Measurements from ENCODE around the gene ADCY2.

Gene ADCY2

GRCh38 chr5:7405277-7405676 is 9.3 kb downstream of the ADCY2 start:
- no peak overlapping the region for H3K9ac ChIP-seq (ENCODE audit: low read length)
- H2AK5ac ChIP-seq (ENCODE audit: low read length, severe bottlenecking) = no peak overlapping the region
- 52% methylated on average over 1 of the region's 1 CpG for WGBS
- no peak overlapping the region for H3K4me3 ChIP-seq (ENCODE audit: insufficient read depth in 1 of 2, low read depth in 1 of 2, low read length in 2 of 2)
- no peak overlapping the region for H4K8ac ChIP-seq (ENCODE audit: low read length)
- H3K27me3 ChIP-seq (ENCODE audit: control insufficient read depth in 1 of 2, insufficient read depth in 1 of 2, low read length in 2 of 2) = no peaks in the 10 kb centered on the region
- H3K18ac ChIP-seq (ENCODE audit: low read depth in 1 of 2, low read length in 2 of 2) = no peak overlapping the region
- no peak overlapping the region for H2AFZ ChIP-seq (ENCODE audit: low read depth, low read length)
- no peak overlapping the region for H2BK12ac ChIP-seq (ENCODE audit: low read length in 2 of 2)
- H2BK15ac ChIP-seq (ENCODE audit: low read depth, poor library complexity, severe bottlenecking) = no peak overlapping the region
- H3K4me2 ChIP-seq (ENCODE audit: low read length, poor library complexity, severe bottlenecking) = no peak overlapping the region
- no peak overlapping the region for H3K4ac ChIP-seq (ENCODE audit: low read depth in 1 of 2, low read length in 2 of 2)
- no peaks in the 10 kb centered on the region for H3K4me1 ChIP-seq (ENCODE audit: control insufficient read depth, insufficient read depth, low read depth, low read length)
- H3K36me3 ChIP-seq (ENCODE audit: control insufficient read depth in 1 of 2, insufficient read depth in 2 of 2, low read depth in 1 of 2, low read length in 2 of 2) = no peaks in the 10 kb centered on the region
- no peak overlapping the region for H4K91ac ChIP-seq (ENCODE audit: low read length)
- no peak overlapping the region for H3K14ac ChIP-seq (ENCODE audit: low read length in 2 of 2)
- no peak overlapping the region for H2BK120ac ChIP-seq (ENCODE audit: low read depth, low read length)
- H3K27ac ChIP-seq (ENCODE audit: low read length, poor library complexity, severe bottlenecking) = no peak overlapping the region
- no peak for DNase-seq
- H3K23ac ChIP-seq (ENCODE audit: low read length in 2 of 2) = no peak overlapping the region
- H3K9me3 ChIP-seq (ENCODE audit: control insufficient read depth, low read length) = no peaks in the 10 kb centered on the region
- no peak overlapping the region for H2BK5ac ChIP-seq (ENCODE audit: low read depth, low read length, poor library complexity, severe bottlenecking)
- no peaks in the 10 kb centered on the region for H3K79me1 ChIP-seq (replicated peaks; ENCODE audit: low read length, poor library complexity, severe bottlenecking)

GRCh38 chr5:7410936-7411511 is 15.1 kb downstream of the ADCY2 start:
- Histone ChIP-seq H3K14ac (ENCODE audit: low read length in 2 of 2) (no peak overlapping the region), H4K8ac (ENCODE audit: low read length) (no peak overlapping the region), H3K79me1 (replicated peaks; ENCODE audit: low read length, poor library complexity, severe bottlenecking) (no peaks in the 10 kb centered on the region), H3K4me3 (ENCODE audit: insufficient read depth in 1 of 2, low read depth in 1 of 2, low read length in 2 of 2) (no peak overlapping the region), H3K27me3 (ENCODE audit: control insufficient read depth in 1 of 2, insufficient read depth in 1 of 2, low read length in 2 of 2) (no peaks in the 10 kb centered on the region), H4K91ac (ENCODE audit: low read length) (no peak overlapping the region), H2BK15ac (ENCODE audit: low read depth, poor library complexity, severe bottlenecking) (no peak overlapping the region), H3K4me1 (ENCODE audit: control insufficient read depth, insufficient read depth, low read depth, low read length) (peaks cover 6% of the 10 kb centered on the region), H3K9me3 (ENCODE audit: control insufficient read depth, low read length) (no peaks in the 10 kb centered on the region), H2AFZ (ENCODE audit: low read depth, low read length) (no peak overlapping the region), H3K9ac (ENCODE audit: low read length) (no peak overlapping the region), H3K4ac (ENCODE audit: low read depth in 1 of 2, low read length in 2 of 2) (no peak overlapping the region), H2AK5ac (ENCODE audit: low read length, severe bottlenecking) (no peak overlapping the region), H3K36me3 (ENCODE audit: control insufficient read depth in 1 of 2, insufficient read depth in 2 of 2, low read depth in 1 of 2, low read length in 2 of 2) (no peaks in the 10 kb centered on the region), H3K27ac (ENCODE audit: low read length, poor library complexity, severe bottlenecking) (no peak overlapping the region), H2BK12ac (ENCODE audit: low read length in 2 of 2) (no peak overlapping the region), H3K4me2 (ENCODE audit: low read length, poor library complexity, severe bottlenecking) (no peak overlapping the region), H2BK5ac (ENCODE audit: low read depth, low read length, poor library complexity, severe bottlenecking) (no peak overlapping the region), H3K18ac (ENCODE audit: low read depth in 1 of 2, low read length in 2 of 2) (no peak overlapping the region), H3K23ac (ENCODE audit: low read length in 2 of 2) (no peak overlapping the region), H2BK120ac (ENCODE audit: low read depth, low read length) (no peak overlapping the region)
- DNase-seq = no peak
- WGBS = 49% methylated on average over 5 of the region's 5 CpGs

DNA sequence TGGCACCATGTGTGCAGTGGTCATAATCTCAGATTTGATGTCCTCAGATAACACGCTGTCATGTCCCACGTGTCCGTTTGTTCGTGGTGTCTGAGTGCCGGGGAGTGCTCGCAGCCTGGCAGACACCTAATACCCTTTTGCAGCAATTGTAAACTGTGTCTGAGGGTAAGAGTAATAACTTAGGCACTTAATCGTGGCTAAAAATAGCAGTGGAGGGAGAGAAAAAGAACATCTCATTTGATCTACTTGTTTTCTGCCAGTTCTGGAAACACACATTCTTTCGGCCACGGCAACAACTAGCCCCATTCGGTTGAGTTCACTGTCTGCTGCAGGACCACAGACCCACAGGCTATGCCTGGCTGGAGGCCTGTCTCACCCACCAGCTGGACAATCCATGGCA is 16.5 kb downstream of the ADCY2 start:
- Histone ChIP-seq H2BK120ac (ENCODE audit: low read depth, low read length) (no peak overlapping the region), H3K27ac (ENCODE audit: low read length, poor library complexity, severe bottlenecking) (peak overlapping the region; percentile 27)
- no peak for DNase-seq

DNA sequence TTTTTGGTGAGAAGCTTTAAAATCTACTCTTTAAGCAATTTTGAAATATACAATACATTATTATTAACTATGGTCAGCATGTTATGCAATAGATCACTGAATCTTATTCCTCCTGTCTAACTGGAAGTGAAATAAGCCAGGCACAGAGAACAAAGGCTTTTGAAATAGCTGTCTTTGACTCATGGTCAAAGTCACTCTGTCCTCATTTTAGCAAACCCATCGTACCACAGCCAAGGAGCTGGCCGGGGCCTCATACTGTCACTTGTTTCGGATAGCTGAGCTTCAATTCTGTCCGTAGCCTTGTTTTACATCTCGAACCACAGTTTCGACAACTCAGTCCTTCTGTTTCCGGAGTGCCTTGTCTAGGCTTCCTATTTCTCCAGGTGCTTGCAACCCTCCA is 19.2 kb downstream of the ADCY2 start:
- WGBS = 80% methylated on average over 7 of the region's 7 CpGs
- DNase-seq = no peak
- H3K79me1 ChIP-seq (replicated peaks; ENCODE audit: low read length, poor library complexity, severe bottlenecking) = no peaks in the 10 kb centered on the region
- H3K36me3 ChIP-seq (ENCODE audit: control insufficient read depth in 1 of 2, insufficient read depth in 2 of 2, low read depth in 1 of 2, low read length in 2 of 2) = no peaks in the 10 kb centered on the region
- no peak overlapping the region for H2AFZ ChIP-seq (ENCODE audit: low read depth, low read length)
- no peak overlapping the region for H2BK15ac ChIP-seq (ENCODE audit: low read depth, poor library complexity, severe bottlenecking)
- no peaks in the 10 kb centered on the region for H3K9me3 ChIP-seq (ENCODE audit: control insufficient read depth, low read length)
- no peak overlapping the region for H2BK12ac ChIP-seq (ENCODE audit: low read length in 2 of 2)
- no peaks in the 10 kb centered on the region for H3K27me3 ChIP-seq (ENCODE audit: control insufficient read depth in 1 of 2, insufficient read depth in 1 of 2, low read length in 2 of 2)
- H3K9ac ChIP-seq (ENCODE audit: low read length) = no peak overlapping the region
- H3K14ac ChIP-seq (ENCODE audit: low read length in 2 of 2) = no peak overlapping the region
- H3K4me2 ChIP-seq (ENCODE audit: low read length, poor library complexity, severe bottlenecking) = no peak overlapping the region
- H4K8ac ChIP-seq (ENCODE audit: low read length) = no peak overlapping the region
- H2BK5ac ChIP-seq (ENCODE audit: low read depth, low read length, poor library complexity, severe bottlenecking) = no peak overlapping the region
- H3K4ac ChIP-seq (ENCODE audit: low read depth in 1 of 2, low read length in 2 of 2) = no peak overlapping the region
- H2BK120ac ChIP-seq (ENCODE audit: low read depth, low read length) = no peak overlapping the region
- H3K4me3 ChIP-seq (ENCODE audit: insufficient read depth in 1 of 2, low read depth in 1 of 2, low read length in 2 of 2) = no peak overlapping the region
- H3K18ac ChIP-seq (ENCODE audit: low read depth in 1 of 2, low read length in 2 of 2) = no peak overlapping the region
- H3K23ac ChIP-seq (ENCODE audit: low read length in 2 of 2) = no peak overlapping the region
- H2AK5ac ChIP-seq (ENCODE audit: low read length, severe bottlenecking) = no peak overlapping the region
- no peak overlapping the region for H3K27ac ChIP-seq (ENCODE audit: low read length, poor library complexity, severe bottlenecking)
- peaks cover 6% of the 10 kb centered on the region for H3K4me1 ChIP-seq (ENCODE audit: control insufficient read depth, insufficient read depth, low read depth, low read length)
- H4K91ac ChIP-seq (ENCODE audit: low read length) = no peak overlapping the region

More for the DNA sequence above, 16.5 kb downstream of the ADCY2 start:
- Histone ChIP-seq H3K4me3 (ENCODE audit: insufficient read depth in 1 of 2, low read depth in 1 of 2, low read length in 2 of 2) (no peak overlapping the region), H2BK5ac (ENCODE audit: low read depth, low read length, poor library complexity, severe bottlenecking) (no peak overlapping the region), H3K9me3 (ENCODE audit: control insufficient read depth, low read length) (no peaks in the 10 kb centered on the region), H3K9ac (ENCODE audit: low read length) (no peak overlapping the region), H2AK5ac (ENCODE audit: low read length, severe bottlenecking) (no peak overlapping the region), H4K8ac (ENCODE audit: low read length) (no peak overlapping the region), H3K23ac (ENCODE audit: low read length in 2 of 2) (no peak overlapping the region), H3K14ac (ENCODE audit: low read length in 2 of 2) (no peak overlapping the region), H3K4me2 (ENCODE audit: low read length, poor library complexity, severe bottlenecking) (peak overlapping the region; percentile 21), H2BK12ac (ENCODE audit: low read length in 2 of 2) (no peak overlapping the region), H4K91ac (ENCODE audit: low read length) (no peak overlapping the region), H3K27me3 (ENCODE audit: control insufficient read depth in 1 of 2, insufficient read depth in 1 of 2, low read length in 2 of 2) (no peaks in the 10 kb centered on the region), H3K4ac (ENCODE audit: low read depth in 1 of 2, low read length in 2 of 2) (no peak overlapping the region), H2AFZ (ENCODE audit: low read depth, low read length) (no peak overlapping the region), H3K18ac (ENCODE audit: low read depth in 1 of 2, low read length in 2 of 2) (no peak overlapping the region), H2BK15ac (ENCODE audit: low read depth, poor library complexity, severe bottlenecking) (no peak overlapping the region), H3K36me3 (ENCODE audit: control insufficient read depth in 1 of 2, insufficient read depth in 2 of 2, low read depth in 1 of 2, low read length in 2 of 2) (no peaks in the 10 kb centered on the region), H3K4me1 (ENCODE audit: control insufficient read depth, insufficient read depth, low read depth, low read length) (peaks cover 6% of the 10 kb centered on the region), H3K79me1 (replicated peaks; ENCODE audit: low read length, poor library complexity, severe bottlenecking) (no peaks in the 10 kb centered on the region)
- 59% methylated on average over 10 of the region's 10 CpGs for WGBS
